ENCODE results near the gene ENGASE.

The ENGASE gene

DNA sequence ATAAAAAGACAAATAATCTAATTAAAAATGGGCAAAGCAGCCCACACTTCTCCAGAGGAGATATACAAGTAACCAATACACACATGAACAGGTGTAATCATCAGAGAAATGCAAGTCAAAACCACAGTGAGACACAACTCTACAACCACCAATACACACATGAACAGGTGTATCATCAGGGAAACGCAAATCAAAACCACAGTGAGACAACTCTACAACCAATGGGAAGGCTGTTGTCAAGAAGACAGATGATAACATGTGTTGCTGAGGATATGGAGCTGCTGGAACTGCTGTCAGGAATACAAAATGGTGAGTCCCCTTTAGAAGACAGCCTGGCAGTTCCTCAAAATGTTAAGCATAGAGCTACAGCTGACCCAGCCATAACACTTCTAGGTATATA lies 22.5 kb upstream of the ENGASE start:
- TF ChIP-seq, protein P1, sequence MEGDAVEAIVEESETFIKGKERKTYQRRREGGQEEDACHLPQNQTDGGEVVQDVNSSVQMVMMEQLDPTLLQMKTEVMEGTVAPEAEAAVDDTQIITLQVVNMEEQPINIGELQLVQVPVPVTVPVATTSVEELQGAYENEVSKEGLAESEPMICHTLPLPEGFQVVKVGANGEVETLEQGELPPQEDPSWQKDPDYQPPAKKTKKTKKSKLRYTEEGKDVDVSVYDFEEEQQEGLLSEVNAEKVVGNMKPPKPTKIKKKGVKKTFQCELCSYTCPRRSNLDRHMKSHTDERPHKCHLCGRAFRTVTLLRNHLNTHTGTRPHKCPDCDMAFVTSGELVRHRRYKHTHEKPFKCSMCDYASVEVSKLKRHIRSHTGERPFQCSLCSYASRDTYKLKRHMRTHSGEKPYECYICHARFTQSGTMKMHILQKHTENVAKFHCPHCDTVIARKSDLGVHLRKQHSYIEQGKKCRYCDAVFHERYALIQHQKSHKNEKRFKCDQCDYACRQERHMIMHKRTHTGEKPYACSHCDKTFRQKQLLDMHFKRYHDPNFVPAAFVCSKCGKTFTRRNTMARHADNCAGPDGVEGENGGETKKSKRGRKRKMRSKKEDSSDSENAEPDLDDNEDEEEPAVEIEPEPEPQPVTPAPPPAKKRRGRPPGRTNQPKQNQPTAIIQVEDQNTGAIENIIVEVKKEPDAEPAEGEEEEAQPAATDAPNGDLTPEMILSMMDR (conservative IDR thresholded peaks at IDR 0.05), result no peak
- no peak overlapping the region for H3K27ac ChIP-seq

GRCh38 chr17:79053251-79053925 lies 21.2 kb upstream of the ENGASE start:
- no peak overlapping the region for H3K27ac ChIP-seq
- TF ChIP-seq, protein P1 (conservative IDR thresholded peaks at IDR 0.05), result no peak

DNA sequence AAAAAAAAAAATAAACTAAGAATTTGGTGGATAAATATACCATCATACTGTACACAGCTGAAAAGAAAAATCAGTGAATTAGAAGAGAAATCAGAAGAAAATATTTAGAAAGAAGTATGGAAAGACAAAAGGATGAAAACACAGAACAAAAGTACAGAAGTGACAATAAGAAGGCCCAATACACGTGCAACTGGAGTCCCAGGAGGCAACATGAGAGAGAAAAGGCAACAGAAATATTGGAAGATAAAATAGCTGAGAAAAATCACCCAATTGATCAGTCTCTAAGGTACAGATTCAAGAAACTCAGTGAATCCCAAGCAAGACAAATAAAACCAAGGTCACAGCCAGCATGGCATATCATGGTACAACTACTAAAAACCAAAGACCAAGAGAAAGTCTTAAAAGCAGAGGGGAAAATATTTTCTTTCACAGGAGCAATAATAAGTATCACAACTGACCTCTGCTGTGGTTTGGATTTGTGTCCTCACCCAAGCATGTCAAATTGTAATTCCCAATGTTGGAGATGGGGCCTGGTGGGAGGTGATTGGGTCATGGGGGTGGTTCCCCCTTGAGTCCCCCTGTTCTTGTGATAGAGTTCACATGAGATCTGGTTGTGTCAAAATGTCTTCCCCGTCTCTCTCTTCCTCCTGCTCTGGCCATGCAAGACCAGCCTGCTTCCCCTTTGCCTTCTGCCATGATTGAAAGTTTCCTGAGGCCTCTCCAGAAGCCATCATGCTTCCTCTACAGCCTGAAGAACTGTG lies 20.2 kb upstream of the ENGASE start:
- TF ChIP-seq, protein P1 (conservative IDR thresholded peaks at IDR 0.05), result no peak
- no peak overlapping the region for H3K27ac ChIP-seq

DNA sequence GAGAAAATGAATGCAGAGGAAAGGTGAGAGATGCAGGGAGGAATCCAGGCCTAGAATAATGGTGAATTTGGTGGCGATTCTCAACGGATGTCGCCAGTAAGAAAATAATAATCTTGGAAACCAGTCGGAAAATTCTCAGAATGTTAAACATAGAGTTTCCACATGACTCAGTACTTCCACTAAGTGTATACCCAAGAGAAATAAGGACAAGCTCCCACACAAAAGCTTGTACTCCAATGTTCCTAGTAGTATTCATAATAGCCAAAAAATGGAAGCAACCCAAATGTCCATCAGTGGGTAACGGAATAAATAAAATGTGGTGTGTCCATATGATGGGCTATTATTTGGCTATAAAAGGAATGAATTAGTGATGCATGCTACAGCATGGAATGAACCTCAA lies 19.4 kb upstream of the ENGASE start:
- no peak overlapping the region for H3K27ac ChIP-seq
- TF ChIP-seq, protein P1 (conservative IDR thresholded peaks at IDR 0.05), result no peak

- H3K27ac ChIP-seq, result no peak overlapping the region
- TF ChIP-seq, protein P1 (conservative IDR thresholded peaks at IDR 0.05), result no peak
These were observed 16.8 kb upstream of the ENGASE start for GRCh38 chr17:79057737-79058385.

GRCh38 chr17:79062691-79063090 lies 11.9 kb upstream of the ENGASE start:
- H3K27ac ChIP-seq, result no peak overlapping the region
- TF ChIP-seq, protein P1 (conservative IDR thresholded peaks at IDR 0.05), result no peak

DNA sequence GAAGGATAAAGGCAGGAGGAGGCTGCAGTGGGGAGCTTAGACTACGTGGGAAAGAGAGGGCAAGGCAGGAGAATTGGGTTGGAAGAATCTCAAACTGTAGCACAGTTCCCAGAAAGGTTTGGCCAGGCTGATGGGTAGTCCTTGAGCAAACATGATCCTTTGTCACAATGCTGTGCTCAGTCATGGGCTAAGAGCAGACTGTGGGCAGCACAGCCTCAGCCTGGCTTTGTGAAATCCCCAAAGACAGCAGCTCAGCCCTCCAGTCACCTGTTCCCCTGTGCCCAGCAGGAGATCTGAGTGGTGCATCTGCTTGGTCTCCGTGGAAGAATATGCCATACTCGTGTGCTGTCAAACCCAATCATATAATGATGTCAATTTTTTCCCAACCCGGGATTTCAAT lies 10.6 kb upstream of the ENGASE start:
- TF ChIP-seq, protein P1 (conservative IDR thresholded peaks at IDR 0.05), result no peak
- H3K27ac ChIP-seq, result no peak overlapping the region

Data from VCaP (cell line).